OCI-LY1 (cell line): ENCODE data around the gene DOCK2.

ENCODE experiments used
- CTCF ChIP-seq: fragments of 200-600 bp; sonication (generic), shearing (Covaris generic); IDR thresholded peaks from 2 replicates; pipeline ENCODE4 v1.5.1; 2017; ENCODE audit warnings: mild to moderate bottlenecking, antibody characterized with exemption, low read length, moderate library complexity, mixed read lengths
- EZH2 ChIP-seq: fragments of 200-600 bp; sonication (generic), shearing (Covaris generic); IDR thresholded peaks from 2 replicates; pipeline ENCODE4 v1.8.0; 2017; ENCODE audit warnings: borderline replicate concordance, mixed run types, mild to moderate bottlenecking, antibody characterized with exemption, low read length, moderate library complexity, mixed read lengths

GRCh38 chr5:169933616-169934015, 296.5 kb downstream of the DOCK2 start:
- TF ChIP-seq CTCF (no peak), EZH2 (no peak)
